ENCODE results near the gene SCAPER.

- no peak for TF ChIP-seq EZH2 (IDR thresholded peaks at IDR 0.05; ENCODE audit: borderline replicate concordance, insufficient read depth, low read depth, low read length, poor library complexity, severe bottlenecking)
- no peak for TF ChIP-seq CTCF (IDR thresholded peaks at IDR 0.05)
Observed at GRCh38 chr15:76938752-76939151, 33.6 kb upstream of the SCAPER start.
